Parathyroid adenoma (tissue), 2 donors: ENCODE measurements around the gene CARS1.

Experiments used
- H2AFZ ChIP-seq: fragments of 300-600 bp; sonication (generic); one replicate; pipeline ENCODE4 v1.7.0; 2017; ENCODE audit warnings: antibody characterized with exemption, mild to moderate bottlenecking
- H3K27ac ChIP-seq: fragments of 300-600 bp; sonication (generic); one replicate; pipeline ENCODE4 v1.7.0; 2017
- H3K27me3 ChIP-seq: fragments of 300-600 bp; sonication (generic); one replicate; pipeline ENCODE4 v1.7.0; 2017; ENCODE audit warnings: low read length; ENCODE audit not compliant: control insufficient read depth, insufficient read depth
- H3K36me3 ChIP-seq: fragments of 300-600 bp; sonication (generic); one replicate; pipeline ENCODE4 v1.7.0; 2017; ENCODE audit warnings: low read length; ENCODE audit not compliant: control insufficient read depth, insufficient read depth
- H3K4me1 ChIP-seq: fragments of 300-600 bp; sonication (generic); one replicate; pipeline ENCODE4 v1.7.0; 2017; ENCODE audit warnings: control low read depth
- H3K4me2 ChIP-seq: fragments of 300-600 bp; sonication (generic); one replicate; pipeline ENCODE4 v1.7.0; 2017; ENCODE audit warnings: low read length
- H3K4me3 ChIP-seq: fragments of 300-600 bp; sonication (generic); one replicate; pipeline ENCODE4 v1.7.0; 2017; ENCODE audit warnings: low read depth, low read length
- H3K79me2 ChIP-seq: fragments of 300-600 bp; sonication (generic); one replicate; pipeline ENCODE4 v1.7.0; 2017; ENCODE audit warnings: control low read depth
- H3K9ac ChIP-seq: fragments of 300-600 bp; sonication (generic); one replicate; pipeline ENCODE4 v1.7.0; 2017; ENCODE audit warnings: mild to moderate bottlenecking
- H3K9me3 ChIP-seq: fragments of 300-600 bp; sonication (generic); one replicate; pipeline ENCODE4 v1.7.0; 2017; ENCODE audit warnings: low read length; ENCODE audit not compliant: control insufficient read depth
- CTCF ChIP-seq: fragments of 300-600 bp; sonication (generic); IDR thresholded peaks from one replicate; pipeline ENCODE4 v1.7.0; 2017; ENCODE audit warnings: antibody characterized with exemption, mild to moderate bottlenecking
- donor health status: primary hyperparathyroidism.

CARS1 gene

DNA sequence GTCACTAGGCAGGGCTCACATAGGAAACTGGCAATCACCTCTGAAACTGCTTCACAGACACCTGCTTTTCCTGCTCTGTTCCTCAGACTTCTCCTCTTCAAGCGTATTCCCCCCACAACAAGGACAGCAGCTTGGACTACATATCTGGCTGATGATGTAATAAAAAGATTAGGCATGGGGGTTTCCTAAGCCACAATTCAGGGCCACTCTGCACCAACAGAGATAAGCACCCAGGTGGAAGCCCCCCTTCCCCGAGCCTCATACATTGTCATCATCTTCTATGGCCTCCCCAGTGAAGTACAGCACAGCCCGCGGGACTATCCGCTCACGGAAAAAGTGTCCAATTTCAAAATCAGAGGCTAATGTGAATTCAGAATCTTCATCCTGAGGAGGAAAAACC lies 103.0 kb downstream of the CARS1 start:
- no peaks in the 10 kb centered on the region for H3K9me3 ChIP-seq
- no peaks in the 10 kb centered on the region for H3K4me1 ChIP-seq
- no peaks in the 10 kb centered on the region for H3K36me3 ChIP-seq
- H3K79me2 ChIP-seq = peaks cover 5% of the 10 kb centered on the region
- H2AFZ ChIP-seq = no peak overlapping the region
- H3K4me3 ChIP-seq = no peak overlapping the region
- no peak for TF ChIP-seq CTCF
- H3K9ac ChIP-seq = no peak overlapping the region
- H3K27me3 ChIP-seq = no peaks in the 10 kb centered on the region
- H3K27ac ChIP-seq = no peak overlapping the region
- no peak overlapping the region for H3K4me2 ChIP-seq

DNA sequence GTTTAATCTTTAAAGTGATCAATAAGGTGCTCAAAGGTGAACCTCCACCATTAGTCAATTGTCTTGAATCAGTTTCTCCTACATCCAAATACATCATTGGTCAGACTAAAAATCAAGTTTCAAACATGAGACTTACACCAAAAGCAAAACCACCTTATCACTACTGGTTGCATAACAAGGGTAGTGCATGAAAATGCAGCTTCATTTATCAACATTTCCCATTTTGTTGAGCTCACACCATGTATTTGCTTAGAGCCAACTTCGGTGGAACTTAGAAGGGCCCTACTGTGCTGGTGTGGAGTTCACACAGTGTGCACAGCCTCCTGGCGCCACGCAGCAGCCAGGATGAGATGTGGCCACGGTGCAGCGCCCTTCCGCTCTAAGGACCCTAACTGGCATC lies 104.9 kb downstream of the CARS1 start:
- H3K36me3 ChIP-seq = no peaks in the 10 kb centered on the region
- H3K4me2 ChIP-seq = no peak overlapping the region
- H3K27me3 ChIP-seq = no peaks in the 10 kb centered on the region

GRCh38 chr11:2951231-2952110 lies 105.8 kb downstream of the CARS1 start:
- H3K4me3 ChIP-seq = no peak overlapping the region
- no peak for TF ChIP-seq CTCF
- no peaks in the 10 kb centered on the region for H3K36me3 ChIP-seq
- no peaks in the 10 kb centered on the region for H3K9me3 ChIP-seq
- peaks cover 4% of the 10 kb centered on the region for H3K79me2 ChIP-seq
- no peak overlapping the region for H2AFZ ChIP-seq
- H3K4me2 ChIP-seq = no peak overlapping the region
- H3K9ac ChIP-seq = no peak overlapping the region
- no peaks in the 10 kb centered on the region for H3K27me3 ChIP-seq
- H3K27ac ChIP-seq = no peak overlapping the region
- H3K4me1 ChIP-seq = no peaks in the 10 kb centered on the region

More for the DNA sequence above, 104.9 kb downstream of the CARS1 start:
- H3K9me3 ChIP-seq = no peaks in the 10 kb centered on the region
- H3K27ac ChIP-seq = no peak overlapping the region
- no peak overlapping the region for H3K4me3 ChIP-seq
- no peak for TF ChIP-seq CTCF
- no peak overlapping the region for H3K9ac ChIP-seq
- H2AFZ ChIP-seq = no peak overlapping the region
- peaks cover 5% of the 10 kb centered on the region for H3K79me2 ChIP-seq
- H3K4me1 ChIP-seq = no peaks in the 10 kb centered on the region
